ENCODE data around the gene CSF1. TPM values are rescaled to one million over a fixed set of nuclear protein-coding genes. Genes with fewer than 3 reads are reported as not detected.

The CSF1 gene
- total RNA-seq, 1 experiment from 2014 or later = 3.0 TPM

GRCh38 chr1:109960745-109961094 lies 50.1 kb downstream of the CSF1 start:
- Histone ChIP-seq H3K9me3 (ENCODE audit: control insufficient read depth in 1 of 2, insufficient read depth in 1 of 2, low read depth in 1 of 2, low read length in 2 of 2) (no peaks in the 10 kb centered on the region), H3K9me2 (ENCODE audit: insufficient read depth) (no peaks in the 10 kb centered on the region), H3K4me3 (replicated peaks in 1 of 2; ENCODE audit: low read depth in 1 of 2, low read length in 2 of 2) (no peak overlapping the region), H3K27me3 (ENCODE audit: insufficient read depth, low read length) (no peaks in the 10 kb centered on the region), H3K36me3 (ENCODE audit: control insufficient read depth in 1 of 2, insufficient read depth in 2 of 2, low read length in 2 of 2) (no peaks in the 10 kb centered on the region), H3K9ac (ENCODE audit: low read length) (no peak overlapping the region), H3K27ac (ENCODE audit: low read depth, low read length) (no peak overlapping the region), H3K79me2 (ENCODE audit: insufficient read depth, low read length) (no peaks in the 10 kb centered on the region), H3K4me1 (ENCODE audit: control insufficient read depth in 1 of 2, insufficient read depth in 2 of 2, low read length in 2 of 2) (peaks cover 7 to 12% of the 10 kb centered on the region in 2 experiments; a peak in 3 of 4 replicates), H2AFZ (ENCODE audit: low read depth, low read length, poor library complexity, severe bottlenecking) (peak overlapping the region; percentile 63), H3K4me2 (ENCODE audit: low read length) (no peak overlapping the region), H4K20me1 (ENCODE audit: insufficient read depth) (no peaks in the 10 kb centered on the region)
- ATAC-seq (no peak), DNase-seq (ENCODE audit: low read depth, low spot score) (no peak)
- ChIA-PET RAD21 (ENCODE audit: low non-redundant PET in 1 of 2, low total read pairs in 2 of 2, uncharacterized antibody in 2 of 2, unreplicated experiment in 2 of 2) (no interaction called here), CTCF (interaction anchor here (2.5 kb wide), 1 partner anchor 23 kb away, joined by 12 read pairs; the partner anchor contains the start of gene AHCYL1), POLR2A (no interaction called here)
- BruUV-seq (replicated peaks) = no TSS peak
- intact Hi-C loops (cut with micrococcal nuclease) = no loop called here
- no peak for TF ChIP-seq SIN3A (IDR thresholded peaks at IDR 0.05; ENCODE audit: low read depth)
- no peak for TF ChIP-seq ZBTB33 (IDR thresholded peaks at IDR 0.05; ENCODE audit: extremely low read depth, insufficient replicate concordance, low read length)
- TF ChIP-seq RAD21 (IDR thresholded peaks at IDR 0.05; ENCODE audit: low read depth) = no peak
- TF ChIP-seq ZFX (IDR thresholded peaks at IDR 0.05) = no peak
- no peak for TF ChIP-seq ZNF274 (IDR thresholded peaks at IDR 0.05; ENCODE audit: low read depth, low read length)
- no peak for TF ChIP-seq MAX (IDR thresholded peaks at IDR 0.05)
- no peak for TF ChIP-seq POLR2A (IDR thresholded peaks at IDR 0.05; ENCODE audit: borderline replicate concordance, extremely low read depth, insufficient read depth, insufficient read length)
- TF ChIP-seq POLR2AphosphoS5 (IDR thresholded peaks at IDR 0.05; ENCODE audit: low read depth, low read length) = no peak

GRCh38 chr1:109963864-109964263 lies 53.2 kb downstream of the CSF1 start:
- no peaks in the 10 kb centered on the region for H3K9me3 ChIP-seq (ENCODE audit: control insufficient read depth in 1 of 2, insufficient read depth in 1 of 2, low read depth in 1 of 2, low read length in 2 of 2)
- H2AFZ ChIP-seq (ENCODE audit: low read depth, low read length, poor library complexity, severe bottlenecking) = no peak overlapping the region
- POLR2A ChIA-PET = no interaction called here
- H3K9ac ChIP-seq (ENCODE audit: low read length) = no peak overlapping the region
- no peak overlapping the region for H3K4me3 ChIP-seq (replicated peaks in 1 of 2; ENCODE audit: low read depth in 1 of 2, low read length in 2 of 2)
- no peaks in the 10 kb centered on the region for H4K20me1 ChIP-seq (ENCODE audit: insufficient read depth)
- H3K36me3 ChIP-seq (ENCODE audit: control insufficient read depth in 1 of 2, insufficient read depth in 2 of 2, low read length in 2 of 2) = no peaks in the 10 kb centered on the region
- DNase-seq (ENCODE audit: low read depth, low spot score) (no peak), ATAC-seq (no peak)
- no TSS peak for BruUV-seq (replicated peaks)
- CTCF ChIA-PET = interaction anchor here (1.1 kb wide), 1 partner anchor 20 kb away, joined by 4 read pairs; the partner anchor contains the start of gene AHCYL1
- H3K27ac ChIP-seq (ENCODE audit: low read depth, low read length) = no peak overlapping the region
- RAD21 ChIA-PET (ENCODE audit: low non-redundant PET in 1 of 2, low total read pairs in 2 of 2, uncharacterized antibody in 2 of 2, unreplicated experiment in 2 of 2) = no interaction called here
- H3K79me2 ChIP-seq (ENCODE audit: insufficient read depth, low read length) = no peaks in the 10 kb centered on the region
- H3K4me1 ChIP-seq (ENCODE audit: control insufficient read depth in 1 of 2, insufficient read depth in 2 of 2, low read length in 2 of 2) = peaks cover 7 to 12% of the 10 kb centered on the region in 2 experiments; a peak in 3 of 4 replicates
- intact Hi-C loops (cut with micrococcal nuclease) = no loop called here
- no peak overlapping the region for H3K4me2 ChIP-seq (ENCODE audit: low read length)
- TF ChIP-seq TCF7L2 (IDR thresholded peaks at IDR 0.05; ENCODE audit: borderline replicate concordance, extremely low read depth, insufficient read depth, insufficient read length) (no peak), ZNF274 (IDR thresholded peaks at IDR 0.05; ENCODE audit: low read depth, low read length) (no peak), EZH2phosphoT487 (IDR thresholded peaks at IDR 0.05; ENCODE audit: borderline replicate concordance) (no peak), ELF1 (IDR thresholded peaks at IDR 0.05; ENCODE audit: borderline replicate concordance, low read depth) (no peak), SIN3A (IDR thresholded peaks at IDR 0.05; ENCODE audit: low read depth) (no peak), YY1 (IDR thresholded peaks at IDR 0.05; ENCODE audit: extremely low read depth, insufficient replicate concordance, low read depth, low read length) (no peak), CTCF (IDR thresholded peaks at IDR 0.05 in 2 of 3, conservative IDR thresholded peaks at IDR 0.05 in 1 of 3; ENCODE audit: borderline replicate concordance in 1 of 3, insufficient read depth in 1 of 3, low read depth in 2 of 3, low read length in 2 of 3) (no peak), MAX (IDR thresholded peaks at IDR 0.05) (no peak)
- no peaks in the 10 kb centered on the region for H3K27me3 ChIP-seq (ENCODE audit: insufficient read depth, low read length)
- no peaks in the 10 kb centered on the region for H3K9me2 ChIP-seq (ENCODE audit: insufficient read depth)
